ENCODE measurements around the gene LMO1. TPM values are rescaled to one million over a fixed set of nuclear protein-coding genes. Genes with fewer than 3 reads are reported as not detected.

LMO1 gene
- total RNA-seq, 2 experiments from 2014 or later, result not detected

- no peak overlapping the region for H3K27ac ChIP-seq (ENCODE audit: low read depth in 1 of 2, low read length in 2 of 2)
- no peak overlapping the region for H3K4me3 ChIP-seq (ENCODE audit: low read length)
- Mint-ChIP-seq H3K27me3 (peaks cover 11% of the 10 kb centered on the region), H3K27ac (no peak overlapping the region), H3K4me1 (ENCODE audit: low read depth) (no peaks in the 10 kb centered on the region), H3K9me3 (no peaks in the 10 kb centered on the region), H3K4me3 (no peak overlapping the region), H3K36me3 (ENCODE audit: low read depth) (no peaks in the 10 kb centered on the region)
- ATAC-seq (ENCODE audit: poor library complexity) (no peak), DNase-seq (peak in 1 of 14 experiments; percentile 0)
- peaks cover 6 to 9% of the 10 kb centered on the region in 2 experiments for H3K27me3 ChIP-seq (ENCODE audit: control insufficient read depth in 1 of 2, insufficient read depth in 2 of 2, low read length in 2 of 2)
- TF ChIP-seq CTCF (IDR thresholded peaks at IDR 0.05), result no peak
- ChIA-PET POLR2A (no interaction called here), CTCF (no interaction called here)
- no peaks in the 10 kb centered on the region for H3K4me1 ChIP-seq (ENCODE audit: insufficient read depth, low read length)
- intact Hi-C loops (cut with DNase I, micrococcal nuclease), result no loop called here
- H3K36me3 ChIP-seq (ENCODE audit: insufficient read depth, low read length), result no peaks in the 10 kb centered on the region
- H3K9me3 ChIP-seq (ENCODE audit: control insufficient read depth in 1 of 2, insufficient read depth in 1 of 2, low read length in 2 of 2), result no peaks in the 10 kb centered on the region
Observed at GRCh38 chr11:8282631-8283030, 19.0 kb upstream of the LMO1 start.

GRCh38 chr11:8281266-8281665 is 17.6 kb upstream of the LMO1 start:
- no peaks in the 10 kb centered on the region for H3K9me3 Mint-ChIP-seq
- ChIA-PET POLR2A (no interaction called here), CTCF (no interaction called here)
- peaks cover 6 to 9% of the 10 kb centered on the region in 2 experiments for H3K27me3 ChIP-seq (ENCODE audit: control insufficient read depth in 1 of 2, insufficient read depth in 2 of 2, low read length in 2 of 2)
- H3K27ac ChIP-seq (ENCODE audit: low read depth in 1 of 2, low read length in 2 of 2), result no peak overlapping the region
- H3K9me3 ChIP-seq (ENCODE audit: control insufficient read depth in 1 of 2, insufficient read depth in 1 of 2, low read length in 2 of 2), result no peaks in the 10 kb centered on the region
- H3K4me3 ChIP-seq (ENCODE audit: low read length), result no peak overlapping the region
- H3K36me3 Mint-ChIP-seq (ENCODE audit: low read depth), result no peaks in the 10 kb centered on the region
- H3K4me3 Mint-ChIP-seq, result no peak overlapping the region
- no peak overlapping the region for H3K27ac Mint-ChIP-seq
- ATAC-seq (ENCODE audit: poor library complexity) (no peak), DNase-seq (peak in 1 of 14 experiments; percentile 1)
- no peaks in the 10 kb centered on the region for H3K36me3 ChIP-seq (ENCODE audit: insufficient read depth, low read length)
- H3K4me1 Mint-ChIP-seq (ENCODE audit: low read depth), result no peaks in the 10 kb centered on the region
- intact Hi-C loops (cut with DNase I, micrococcal nuclease), result no loop called here
- H3K4me1 ChIP-seq (ENCODE audit: insufficient read depth, low read length), result no peaks in the 10 kb centered on the region
- TF ChIP-seq CTCF (IDR thresholded peaks at IDR 0.05), result no peak
- peaks cover 11% of the 10 kb centered on the region for H3K27me3 Mint-ChIP-seq

GRCh38 chr11:8277691-8278090 is 14.0 kb upstream of the LMO1 start:
- Histone ChIP-seq H3K27me3 (ENCODE audit: control insufficient read depth in 1 of 2, insufficient read depth in 2 of 2, low read length in 2 of 2) (peaks cover 0 to 7% of the 10 kb centered on the region in 2 experiments), H3K9me3 (ENCODE audit: control insufficient read depth in 1 of 2, insufficient read depth in 1 of 2, low read length in 2 of 2) (no peaks in the 10 kb centered on the region), H3K4me1 (ENCODE audit: insufficient read depth, low read length) (no peaks in the 10 kb centered on the region), H3K4me3 (ENCODE audit: low read length) (no peak overlapping the region), H3K36me3 (ENCODE audit: insufficient read depth, low read length) (no peaks in the 10 kb centered on the region), H3K27ac (ENCODE audit: low read depth in 1 of 2, low read length in 2 of 2) (no peak overlapping the region)
- DNase-seq (peak in 1 of 14 experiments; percentile 21), ATAC-seq (ENCODE audit: poor library complexity) (no peak)
- no peaks in the 10 kb centered on the region for H3K4me1 Mint-ChIP-seq (ENCODE audit: low read depth)
- H3K36me3 Mint-ChIP-seq (ENCODE audit: low read depth), result no peaks in the 10 kb centered on the region
- CTCF ChIA-PET, result no interaction called here
- peaks cover 15% of the 10 kb centered on the region for H3K27me3 Mint-ChIP-seq
- no peak for TF ChIP-seq CTCF (IDR thresholded peaks at IDR 0.05)
- no peak overlapping the region for H3K4me3 Mint-ChIP-seq
- POLR2A ChIA-PET, result no interaction called here
- no peak overlapping the region for H3K27ac Mint-ChIP-seq
- H3K9me3 Mint-ChIP-seq, result no peaks in the 10 kb centered on the region
- intact Hi-C loops (cut with DNase I, micrococcal nuclease), result no loop called here
